KMS-11 (cell line): ENCODE measurements around the gene ANKLE1.

Source experiments
- H2AFZ ChIP-seq: fragments of 200-600 bp; sonication (generic); 2 replicates; pipeline ENCODE4 v1.6.1; 2016; ENCODE audit warnings: antibody characterized with exemption, mixed run types, low read depth
- H3K27ac ChIP-seq: fragments of 200-600 bp; sonication (generic); 2 replicates; pipeline ENCODE4 v1.6.1; 2016; ENCODE audit warnings: mild to moderate bottlenecking, mixed run types
- H3K27me3 ChIP-seq: fragments of 200-600 bp; sonication (generic); 2 replicates; pipeline ENCODE4 v1.6.1; 2017; ENCODE audit warnings: mild to moderate bottlenecking, low read depth, mixed run types, moderate library complexity; ENCODE audit not compliant: insufficient read depth
- H3K36me3 ChIP-seq: fragments of 200-600 bp; sonication (generic); 2 replicates; pipeline ENCODE4 v1.6.1; 2017; ENCODE audit warnings: mild to moderate bottlenecking, mixed run types; ENCODE audit not compliant: insufficient read depth
- H3K4me1 ChIP-seq: fragments of 200-600 bp; sonication (generic); 2 replicates; pipeline ENCODE4 v1.6.1; 2016; ENCODE audit warnings: mild to moderate bottlenecking, low read depth, mixed run types; ENCODE audit not compliant: poor library complexity, severe bottlenecking
- H3K4me2 ChIP-seq: fragments of 200-600 bp; sonication (generic); 2 replicates; pipeline ENCODE4 v1.7.0; 2016; ENCODE audit warnings: mild to moderate bottlenecking, mixed run types
- H3K4me3 ChIP-seq: fragments of 200-600 bp; sonication (generic); IDR thresholded peaks from 2 replicates; pipeline ENCODE4 v1.6.1; 2017; ENCODE audit warnings: low read depth, low read length, mixed read lengths; ENCODE audit not compliant: insufficient read depth
- H3K79me2 ChIP-seq: fragments of 200-600 bp; sonication (generic); 2 replicates; pipeline ENCODE4 v1.6.1; 2016; ENCODE audit warnings: low read depth, mixed run types; ENCODE audit not compliant: insufficient read depth
- H3K9ac ChIP-seq: fragments of 200-600 bp; sonication (generic); 2 replicates; pipeline ENCODE4 v1.6.1; 2016; ENCODE audit warnings: mild to moderate bottlenecking, mixed run types
- H4K20me1 ChIP-seq: fragments of 200-600 bp; sonication (generic); 2 replicates; pipeline ENCODE4 v1.6.1; 2016; ENCODE audit warnings: mild to moderate bottlenecking, mixed run types; ENCODE audit not compliant: insufficient read depth
- TF ChIP-seq, protein P1 (sequence below): fragments of 200-600 bp; sonication (generic); conservative IDR thresholded peaks from 2 replicates; pipeline ENCODE4 v1.6.1; 2017; ENCODE audit warnings: low read depth, mild to moderate bottlenecking, antibody characterized with exemption, low read length, moderate library complexity, mixed read lengths

ANKLE1 gene

DNA sequence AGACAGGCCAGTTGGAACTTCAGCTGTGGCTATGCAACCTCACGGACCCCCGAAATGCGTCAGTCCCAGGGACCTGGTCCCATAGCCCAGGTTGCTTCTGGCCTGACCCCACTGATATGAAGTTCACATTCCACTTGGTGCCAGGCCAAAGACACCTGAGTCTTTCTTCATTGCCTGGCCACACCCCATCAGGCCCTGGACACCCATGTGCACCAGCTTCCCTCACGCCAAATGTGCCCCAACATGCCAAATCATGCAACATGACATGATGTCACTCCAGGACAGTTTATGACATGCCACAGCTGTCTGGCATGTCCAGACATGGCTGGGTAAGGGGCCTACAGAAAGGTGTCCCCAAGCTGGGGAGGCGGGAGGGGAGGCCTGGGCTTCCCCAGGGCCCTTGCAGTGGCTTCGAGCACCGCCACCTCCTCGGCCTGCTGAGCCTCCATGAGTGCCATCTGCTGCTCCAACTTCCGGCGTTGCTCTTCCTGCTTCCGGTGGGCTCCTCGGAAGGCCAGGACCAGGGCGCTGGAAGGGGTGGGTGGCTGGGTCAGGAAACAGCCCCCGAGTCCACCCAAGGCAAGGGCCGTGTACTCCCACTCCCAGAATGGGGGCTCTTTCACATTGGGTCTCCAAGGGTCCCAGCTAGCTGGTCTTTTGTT is 31.7 kb upstream of the ANKLE1 start:
- TF ChIP-seq, protein P1, sequence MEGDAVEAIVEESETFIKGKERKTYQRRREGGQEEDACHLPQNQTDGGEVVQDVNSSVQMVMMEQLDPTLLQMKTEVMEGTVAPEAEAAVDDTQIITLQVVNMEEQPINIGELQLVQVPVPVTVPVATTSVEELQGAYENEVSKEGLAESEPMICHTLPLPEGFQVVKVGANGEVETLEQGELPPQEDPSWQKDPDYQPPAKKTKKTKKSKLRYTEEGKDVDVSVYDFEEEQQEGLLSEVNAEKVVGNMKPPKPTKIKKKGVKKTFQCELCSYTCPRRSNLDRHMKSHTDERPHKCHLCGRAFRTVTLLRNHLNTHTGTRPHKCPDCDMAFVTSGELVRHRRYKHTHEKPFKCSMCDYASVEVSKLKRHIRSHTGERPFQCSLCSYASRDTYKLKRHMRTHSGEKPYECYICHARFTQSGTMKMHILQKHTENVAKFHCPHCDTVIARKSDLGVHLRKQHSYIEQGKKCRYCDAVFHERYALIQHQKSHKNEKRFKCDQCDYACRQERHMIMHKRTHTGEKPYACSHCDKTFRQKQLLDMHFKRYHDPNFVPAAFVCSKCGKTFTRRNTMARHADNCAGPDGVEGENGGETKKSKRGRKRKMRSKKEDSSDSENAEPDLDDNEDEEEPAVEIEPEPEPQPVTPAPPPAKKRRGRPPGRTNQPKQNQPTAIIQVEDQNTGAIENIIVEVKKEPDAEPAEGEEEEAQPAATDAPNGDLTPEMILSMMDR = no peak
- no peak overlapping the region for H3K4me3 ChIP-seq
- no peaks in the 10 kb centered on the region for H3K36me3 ChIP-seq
- H2AFZ ChIP-seq = no peak overlapping the region
- no peaks in the 10 kb centered on the region; the same call in 1 of the 2 replicates for H3K27me3 ChIP-seq
- no peak overlapping the region for H3K4me2 ChIP-seq
- peaks cover 10% of the 10 kb centered on the region for H3K4me1 ChIP-seq
- H3K79me2 ChIP-seq = no peaks in the 10 kb centered on the region
- H3K9ac ChIP-seq = no peak overlapping the region
- H4K20me1 ChIP-seq = no peaks in the 10 kb centered on the region
- no peak overlapping the region for H3K27ac ChIP-seq

DNA sequence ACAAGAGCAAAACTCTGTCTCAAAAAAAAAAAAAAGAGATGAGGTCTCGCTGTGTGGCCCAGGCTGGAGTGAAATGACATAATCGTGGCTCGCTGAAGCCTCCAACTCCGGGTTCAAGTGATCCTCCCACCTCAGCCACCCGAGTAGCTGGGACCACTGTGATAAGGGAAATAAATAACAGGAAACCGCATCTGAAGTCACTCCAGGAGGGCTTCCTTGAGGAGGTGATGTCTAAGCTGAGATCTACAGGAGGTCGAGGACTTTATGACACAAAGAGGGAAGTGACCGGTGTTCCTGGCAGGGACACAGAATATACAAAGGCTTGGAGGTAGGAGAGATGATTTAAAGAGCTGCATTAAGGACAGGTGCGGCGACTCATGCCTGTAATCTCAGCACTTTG is 27.1 kb upstream of the ANKLE1 start:
- H3K9ac ChIP-seq = no peak overlapping the region
- no peaks in the 10 kb centered on the region for H4K20me1 ChIP-seq
- no peaks in the 10 kb centered on the region for H3K36me3 ChIP-seq
- H3K27ac ChIP-seq = no peak overlapping the region
- H3K4me1 ChIP-seq = no peaks in the 10 kb centered on the region
- H3K79me2 ChIP-seq = no peaks in the 10 kb centered on the region
- TF ChIP-seq, protein P1 = no peak
- no peak overlapping the region for H3K4me2 ChIP-seq
- no peak overlapping the region for H3K4me3 ChIP-seq
- no peak overlapping the region for H2AFZ ChIP-seq
- H3K27me3 ChIP-seq = no peaks in the 10 kb centered on the region; the same call in 1 of the 2 replicates

DNA sequence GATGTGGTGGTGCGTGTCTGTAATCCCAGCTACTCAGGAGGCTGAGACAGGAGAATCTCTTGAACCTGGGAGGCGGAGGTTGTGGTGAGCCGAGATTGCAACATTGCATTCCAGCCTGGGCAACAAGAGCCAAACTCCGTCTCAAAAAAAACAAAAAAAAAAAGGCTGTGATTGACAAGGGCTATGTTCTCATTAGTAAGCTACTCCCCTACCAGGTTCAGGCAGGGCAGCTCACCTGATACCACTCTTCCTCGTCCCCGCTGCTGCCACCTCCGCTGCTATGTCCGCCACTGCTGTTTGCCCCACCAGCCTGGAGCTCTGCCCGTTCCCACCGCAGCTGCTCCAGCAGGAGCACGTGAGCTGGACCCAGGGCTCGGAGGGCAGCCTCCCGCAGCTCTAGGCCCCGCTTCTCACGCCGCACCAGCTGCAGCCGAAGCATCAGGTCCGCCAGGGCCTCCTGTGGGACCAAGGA is 26.5 kb upstream of the ANKLE1 start:
- H3K79me2 ChIP-seq = no peaks in the 10 kb centered on the region
- no peaks in the 10 kb centered on the region for H3K4me1 ChIP-seq
- no peak overlapping the region for H3K4me2 ChIP-seq
- no peak overlapping the region for H3K9ac ChIP-seq
- TF ChIP-seq, protein P1 = no peak
- no peaks in the 10 kb centered on the region for H4K20me1 ChIP-seq
- no peaks in the 10 kb centered on the region; the same call in 1 of the 2 replicates for H3K27me3 ChIP-seq
- no peak overlapping the region for H3K4me3 ChIP-seq
- H2AFZ ChIP-seq = no peak overlapping the region
- no peaks in the 10 kb centered on the region for H3K36me3 ChIP-seq
- no peak overlapping the region for H3K27ac ChIP-seq

DNA sequence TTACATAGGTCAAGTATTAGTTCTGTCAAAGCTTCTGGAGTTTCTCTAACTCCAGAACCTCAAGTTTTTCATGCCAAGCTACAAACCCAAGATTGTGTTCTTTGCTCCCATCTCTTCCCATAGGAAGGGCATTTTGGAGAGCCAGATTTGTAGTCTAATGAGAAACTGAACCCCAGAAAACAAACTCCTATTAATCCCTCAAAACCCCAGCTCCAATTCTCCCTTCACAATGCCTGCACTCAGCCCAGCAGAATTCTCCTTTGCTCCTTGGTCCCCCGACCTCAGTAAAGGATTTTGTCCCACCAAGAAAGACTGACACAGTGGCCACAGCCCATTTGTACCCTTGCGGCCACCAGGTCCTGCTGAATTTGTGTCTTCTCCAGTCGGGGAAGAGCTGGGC is 25.6 kb upstream of the ANKLE1 start:
- Histone ChIP-seq H2AFZ (no peak overlapping the region), H3K4me1 (no peaks in the 10 kb centered on the region), H3K9ac (no peak overlapping the region), H3K27me3 (no peaks in the 10 kb centered on the region; the same call in 1 of the 2 replicates), H3K36me3 (no peaks in the 10 kb centered on the region), H3K79me2 (no peaks in the 10 kb centered on the region), H3K27ac (no peak overlapping the region), H3K4me2 (no peak overlapping the region), H4K20me1 (no peaks in the 10 kb centered on the region), H3K4me3 (no peak overlapping the region)
- TF ChIP-seq, protein P1 = no peak
